Suppressor macrophage treated with lipopolysaccharide for 1 hour (primary cell): ENCODE data around the gene BMP2.

ENCODE experiments used
- DNase-seq, 3 donors: peaks; one replicate each; pipeline ENCODE4 v3.0.0-alpha.2; 2020 to 2022

Gene BMP2

DNA sequence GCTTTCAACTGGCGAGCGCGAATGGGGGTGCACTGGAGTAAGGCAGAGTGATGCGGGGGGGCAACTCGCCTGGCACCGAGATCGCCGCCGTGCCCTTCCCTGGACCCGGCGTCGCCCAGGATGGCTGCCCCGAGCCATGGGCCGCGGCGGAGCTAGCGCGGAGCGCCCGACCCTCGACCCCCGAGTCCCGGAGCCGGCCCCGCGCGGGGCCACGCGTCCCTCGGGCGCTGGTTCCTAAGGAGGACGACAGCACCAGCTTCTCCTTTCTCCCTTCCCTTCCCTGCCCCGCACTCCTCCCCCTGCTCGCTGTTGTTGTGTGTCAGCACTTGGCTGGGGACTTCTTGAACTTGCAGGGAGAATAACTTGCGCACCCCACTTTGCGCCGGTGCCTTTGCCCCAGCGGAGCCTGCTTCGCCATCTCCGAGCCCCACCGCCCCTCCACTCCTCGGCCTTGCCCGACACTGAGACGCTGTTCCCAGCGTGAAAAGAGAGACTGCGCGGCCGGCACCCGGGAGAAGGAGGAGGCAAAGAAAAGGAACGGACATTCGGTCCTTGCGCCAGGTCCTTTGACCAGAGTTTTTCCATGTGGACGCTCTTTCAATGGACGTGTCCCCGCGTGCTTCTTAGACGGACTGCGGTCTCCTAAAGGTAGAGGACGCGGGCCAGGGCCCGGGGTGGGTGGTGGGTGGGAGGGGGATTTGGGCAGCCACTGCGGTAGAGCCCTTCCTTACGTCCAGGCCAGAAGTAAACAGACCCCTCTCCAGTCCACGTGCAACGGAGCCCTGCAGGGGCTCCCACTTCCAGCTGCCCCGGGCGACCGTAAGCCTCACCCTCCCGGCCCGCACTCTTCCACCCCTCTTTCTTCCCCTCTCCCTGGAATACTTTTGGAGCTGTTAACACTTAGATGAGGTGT, 998 bp downstream of the BMP2 start:
- peak; percentile 66 to 79 (median 71) for DNase-seq

- peak in 2 of 3 donors; percentile 29 to 45 for DNase-seq
Measured at GRCh38 chr20:6769903-6770785, 2.7 kb downstream of the BMP2 start.

DNA sequence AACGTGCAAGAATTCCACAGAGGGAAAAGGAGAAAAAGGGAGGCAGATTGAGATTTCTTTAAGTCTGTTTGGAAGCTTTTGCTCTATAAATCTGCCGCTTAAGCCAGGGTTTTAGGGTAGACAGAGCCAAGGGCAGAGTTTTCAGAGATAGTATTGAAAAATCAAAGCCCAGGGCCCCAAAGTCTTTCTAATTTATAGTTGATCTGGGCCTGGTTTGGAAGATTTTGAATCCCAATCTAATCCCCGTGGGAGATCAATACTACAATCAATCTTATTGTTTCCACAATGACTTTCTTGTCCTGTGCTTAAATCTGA, 3.3 kb downstream of the BMP2 start:
- no peak for DNase-seq

- no peak for DNase-seq
Measured at GRCh38 chr20:6780433-6781190, 13.1 kb downstream of the BMP2 start.

GRCh38 chr20:6783752-6784151, 16.3 kb downstream of the BMP2 start:
- no peak for DNase-seq

DNA sequence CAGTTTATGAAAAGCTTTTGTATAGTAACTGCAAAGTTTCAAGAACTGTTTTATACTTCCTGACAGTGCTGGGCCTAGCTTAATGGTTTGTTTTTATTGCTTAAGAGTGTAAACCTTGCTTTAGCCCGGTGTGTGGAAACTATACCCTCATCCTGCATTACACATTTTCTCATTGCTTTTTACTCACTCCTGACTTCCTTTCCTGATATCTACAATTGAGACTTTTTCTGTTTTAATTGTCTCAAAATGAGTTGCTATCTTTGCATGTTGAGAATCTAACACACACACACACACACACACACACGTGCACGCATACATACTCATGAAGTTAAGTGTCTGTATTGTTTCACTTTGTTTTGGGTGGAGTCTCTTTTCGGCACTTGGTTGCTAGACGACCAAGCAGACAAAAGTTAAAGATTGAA, 16.7 kb downstream of the BMP2 start:
- no peak for DNase-seq

- no peak for DNase-seq
Measured at GRCh38 chr20:6784767-6785166, 17.3 kb downstream of the BMP2 start.

DNA sequence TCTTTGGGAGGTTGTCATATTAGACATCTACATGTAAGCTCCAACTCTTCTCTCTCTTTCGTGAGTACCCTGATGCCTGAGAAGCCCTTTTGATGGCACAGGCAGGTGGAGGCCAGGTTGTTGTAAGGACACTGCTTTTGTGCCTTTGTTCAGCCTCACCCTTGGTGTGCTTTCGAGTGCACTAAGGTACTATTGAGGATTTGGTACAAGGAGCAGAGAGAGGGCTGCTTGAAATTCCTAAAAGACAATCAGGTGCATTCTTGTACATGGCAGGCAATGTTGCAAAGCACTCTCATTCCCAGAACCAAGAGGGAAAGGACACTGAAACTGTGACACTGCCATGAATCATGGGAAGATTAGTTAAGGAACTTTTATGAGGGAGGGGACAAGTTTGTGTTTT, 19.1 kb downstream of the BMP2 start:
- no peak for DNase-seq

GRCh38 chr20:6792789-6793188, 25.3 kb downstream of the BMP2 start:
- no peak for DNase-seq

DNA sequence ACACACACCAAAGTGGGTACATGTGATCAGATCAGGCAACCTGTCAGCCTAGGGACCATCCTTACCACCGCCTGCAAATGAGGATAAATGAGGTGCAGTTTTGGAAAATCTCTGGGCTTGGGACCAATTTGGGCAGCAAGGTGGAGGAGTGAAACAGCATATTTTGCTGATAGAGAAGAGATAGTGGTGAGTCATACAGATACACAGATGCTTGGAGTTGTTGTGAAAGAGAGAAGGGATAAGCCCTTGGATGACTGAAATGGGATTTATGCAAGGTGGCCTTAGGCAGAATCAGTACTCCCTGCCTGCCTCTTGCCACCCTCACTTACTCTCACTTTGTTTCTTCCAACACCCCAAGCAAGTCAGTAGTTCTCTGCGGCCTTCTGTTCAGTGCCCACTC, 34.7 kb downstream of the BMP2 start:
- no peak for DNase-seq

GRCh38 chr20:6806275-6806674, 38.8 kb downstream of the BMP2 start:
- DNase-seq, result no peak

- DNase-seq, result no peak
Measured at GRCh38 chr20:6811262-6812035, 44.0 kb downstream of the BMP2 start.

DNA sequence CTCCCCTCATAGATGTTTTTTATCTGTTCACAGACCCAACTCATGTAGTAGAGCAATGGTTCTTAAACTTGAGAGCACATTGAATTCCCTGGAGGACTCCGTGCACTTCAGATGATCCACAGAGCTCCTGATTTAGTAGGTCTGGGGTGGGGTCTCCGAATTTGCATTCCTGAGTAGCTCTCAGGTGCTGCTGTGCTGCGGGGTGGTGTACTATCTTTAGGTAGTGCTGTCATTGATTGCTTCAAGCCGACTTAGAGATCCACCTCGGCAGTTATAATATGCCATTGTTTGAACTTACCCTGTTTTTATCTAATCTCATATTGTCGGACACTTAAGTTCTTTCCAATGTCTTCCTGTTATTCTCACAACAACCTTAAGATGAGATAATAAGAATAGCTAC, 45.0 kb downstream of the BMP2 start:
- no peak for DNase-seq

GRCh38 chr20:6814945-6815344, 47.5 kb downstream of the BMP2 start:
- no peak for DNase-seq

DNA sequence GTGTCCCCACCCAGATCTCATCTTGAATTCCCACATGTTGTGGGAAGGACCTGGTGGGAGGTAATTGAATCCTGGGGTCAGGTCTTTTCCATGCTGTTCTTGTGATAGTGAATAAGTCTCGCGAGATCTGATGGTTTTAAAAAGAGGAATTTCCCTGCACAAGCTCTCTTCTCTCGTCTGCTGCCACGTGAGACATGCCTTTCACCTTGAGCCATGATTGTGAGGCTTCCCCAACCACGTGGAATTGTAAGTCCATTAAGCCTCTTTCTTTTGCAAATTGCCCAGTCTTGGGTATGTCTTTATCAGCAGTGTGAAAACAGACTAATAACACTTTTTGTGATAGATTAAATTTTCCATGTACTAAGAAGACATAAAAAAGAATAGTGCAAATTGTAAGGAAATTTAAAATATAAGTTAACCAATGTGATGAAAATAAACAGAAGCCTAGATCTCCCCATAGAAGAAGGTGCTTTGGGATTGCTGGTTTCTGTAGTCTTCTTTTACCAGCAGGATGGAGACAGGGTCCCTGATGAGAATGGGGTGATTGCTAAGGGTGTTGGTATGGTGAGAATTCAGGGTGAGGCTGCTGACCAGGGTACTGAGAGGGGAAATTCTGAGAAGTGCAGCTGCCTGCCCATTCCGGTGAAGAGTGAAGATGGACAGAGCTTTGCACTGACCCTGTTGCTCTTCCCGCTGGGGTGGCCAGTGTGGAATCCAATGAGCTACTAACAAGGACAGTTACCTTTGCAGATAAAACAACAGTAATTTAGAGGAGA, 50.7 kb downstream of the BMP2 start:
- DNase-seq, result no peak

DNA sequence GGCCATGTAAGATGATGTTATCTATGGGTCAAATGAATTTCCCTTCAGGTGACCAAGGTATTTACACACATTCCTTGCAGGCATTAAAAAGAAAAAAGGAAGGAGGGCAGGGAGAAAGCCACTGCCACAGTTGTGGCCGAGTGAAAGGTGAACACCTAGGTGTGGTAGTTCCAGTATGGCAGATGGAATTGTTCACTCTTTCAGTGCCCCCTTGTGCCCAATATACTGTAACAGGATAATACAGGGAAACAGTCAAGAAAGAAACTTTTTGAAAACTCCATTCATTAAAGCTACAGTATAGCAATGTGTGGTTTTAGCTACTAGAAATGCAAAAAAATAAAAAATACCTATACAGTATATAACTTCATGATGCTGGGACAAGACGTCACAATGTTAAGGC, 52.1 kb downstream of the BMP2 start:
- DNase-seq, result peak in 2 of 3 donors; percentile 2 to 11

GRCh38 chr20:6824401-6824800, 56.9 kb downstream of the BMP2 start:
- DNase-seq, result no peak

DNA sequence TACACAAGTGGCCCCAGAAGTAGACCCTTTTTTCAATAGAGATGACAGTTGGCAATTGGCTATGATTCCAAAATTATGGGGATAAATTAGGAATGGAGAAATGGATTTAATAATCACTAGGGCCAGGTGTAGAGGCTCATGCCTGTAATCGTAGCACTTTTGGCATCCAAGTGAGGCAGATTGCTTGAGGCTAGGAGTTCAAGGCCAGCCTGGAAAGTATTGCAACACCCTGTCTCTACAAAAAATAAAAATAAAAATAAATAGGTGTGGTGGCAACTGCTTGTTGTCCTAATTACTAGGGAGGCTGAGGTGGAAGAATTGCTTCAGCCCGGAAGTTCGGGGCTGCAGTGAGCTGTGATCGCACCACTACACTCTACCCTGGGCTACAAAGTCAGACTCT, 60.0 kb downstream of the BMP2 start:
- DNase-seq, result no peak

- peak; percentile 81 to 89 (median 85) for DNase-seq
Measured at GRCh38 chr20:6828794-6829423, 61.4 kb downstream of the BMP2 start.

GRCh38 chr20:6829510-6830116, 62.1 kb downstream of the BMP2 start:
- DNase-seq, result no peak
